Uterus (tissue), 2 donors: ENCODE data around the gene SUFU.

Source experiments
- CTCF ChIP-seq, 4 experiments: fragments of 200-600 bp in 2 of 4; fragments of 450-650 bp in 2 of 4; sonication (generic) in 2 of 4; IDR thresholded peaks; one replicate each; pipeline ENCODE4 v1.5.1; 2016 to 2019; ENCODE audit warnings: antibody characterized with exemption in 4 of 4, mild to moderate bottlenecking in 2 of 4, moderate library complexity in 1 of 4
- POLR2A ChIP-seq, 2 donors: fragments of 450-650 bp; IDR thresholded peaks; one replicate each; pipeline ENCODE4 v1.6.1; 2016; ENCODE audit warnings: antibody characterized with exemption in 2 of 2, mild to moderate bottlenecking in 1 of 2, moderate library complexity in 1 of 2

GRCh38 chr10:102565793-102566192 is 62.0 kb downstream of the SUFU start:
- TF ChIP-seq CTCF (IDR thresholded peaks at IDR 0.05) (no peak), POLR2A (IDR thresholded peaks at IDR 0.05) (no peak)
